ENCODE data around the gene DNAH6.

Gene DNAH6

GRCh38 chr2:84821806-84822205 lies 305.5 kb downstream of the DNAH6 start:
- Histone ChIP-seq H3K36me3 (ENCODE audit: control insufficient read depth in 4 of 4, insufficient read depth in 4 of 4, low read length in 3 of 4) (no peaks in the 10 kb centered on the region), H3K4me3 (ENCODE audit: control insufficient read depth in 1 of 7, extremely low read depth in 1 of 7, insufficient read depth in 4 of 7, low read depth in 2 of 7, low read length in 6 of 7) (no peak overlapping the region), H3K4me1 (ENCODE audit: control extremely low read depth in 1 of 4, control insufficient read depth in 4 of 4, insufficient read depth in 4 of 4, low read length in 3 of 4) (no peaks in the 10 kb centered on the region), H3K27ac (ENCODE audit: insufficient read depth in 1 of 2, low read depth in 1 of 2, low read length in 2 of 2, poor library complexity in 1 of 2, severe bottlenecking in 2 of 2) (no peak overlapping the region), H3K9me3 (ENCODE audit: control extremely low read depth in 1 of 5, control insufficient read depth in 4 of 5, insufficient read depth in 2 of 5, low read depth in 1 of 5, low read length in 4 of 5) (no peaks in the 10 kb centered on the region), H3K27me3 (replicated peaks in 2 of 5; ENCODE audit: control insufficient read depth in 4 of 5, insufficient read depth in 5 of 5, low read length in 4 of 5) (no peaks in the 10 kb centered on the region)
- ChIA-PET CTCF (no interaction called here), POLR2A (no interaction called here)
- WGBS (ENCODE audit: insufficient coverage): 96% methylated on average over 6 of the region's 7 CpGs
- DNase-seq: no peak

GRCh38 chr2:84823229-84823628 lies 306.9 kb downstream of the DNAH6 start:
- Histone ChIP-seq H3K4me3 (ENCODE audit: control insufficient read depth in 1 of 7, extremely low read depth in 1 of 7, insufficient read depth in 4 of 7, low read depth in 2 of 7, low read length in 6 of 7) (no peak overlapping the region), H3K27ac (ENCODE audit: insufficient read depth in 1 of 2, low read depth in 1 of 2, low read length in 2 of 2, poor library complexity in 1 of 2, severe bottlenecking in 2 of 2) (no peak overlapping the region), H3K36me3 (ENCODE audit: control insufficient read depth in 4 of 4, insufficient read depth in 4 of 4, low read length in 3 of 4) (no peaks in the 10 kb centered on the region), H3K9me3 (ENCODE audit: control extremely low read depth in 1 of 5, control insufficient read depth in 4 of 5, insufficient read depth in 2 of 5, low read depth in 1 of 5, low read length in 4 of 5) (no peaks in the 10 kb centered on the region), H3K27me3 (replicated peaks in 2 of 5; ENCODE audit: control insufficient read depth in 4 of 5, insufficient read depth in 5 of 5, low read length in 4 of 5) (no peaks in the 10 kb centered on the region), H3K4me1 (ENCODE audit: control extremely low read depth in 1 of 4, control insufficient read depth in 4 of 4, insufficient read depth in 4 of 4, low read length in 3 of 4) (no peaks in the 10 kb centered on the region)
- CTCF ChIA-PET: no interaction called here
- no peak for DNase-seq
- 92% methylated on average over 5 of the region's 5 CpGs for WGBS (ENCODE audit: insufficient coverage)
- POLR2A ChIA-PET: no interaction called here

- Histone ChIP-seq H3K36me3 (ENCODE audit: control insufficient read depth in 4 of 4, insufficient read depth in 4 of 4, low read length in 3 of 4) (no peaks in the 10 kb centered on the region), H3K4me1 (ENCODE audit: control extremely low read depth in 1 of 4, control insufficient read depth in 4 of 4, insufficient read depth in 4 of 4, low read length in 3 of 4) (no peaks in the 10 kb centered on the region), H3K27me3 (replicated peaks in 2 of 5; ENCODE audit: control insufficient read depth in 4 of 5, insufficient read depth in 5 of 5, low read length in 4 of 5) (no peaks in the 10 kb centered on the region), H3K27ac (ENCODE audit: insufficient read depth in 1 of 2, low read depth in 1 of 2, low read length in 2 of 2, poor library complexity in 1 of 2, severe bottlenecking in 2 of 2) (no peak overlapping the region), H3K4me3 (ENCODE audit: control insufficient read depth in 1 of 7, extremely low read depth in 1 of 7, insufficient read depth in 4 of 7, low read depth in 2 of 7, low read length in 6 of 7) (no peak overlapping the region), H3K9me3 (ENCODE audit: control extremely low read depth in 1 of 5, control insufficient read depth in 4 of 5, insufficient read depth in 2 of 5, low read depth in 1 of 5, low read length in 4 of 5) (no peaks in the 10 kb centered on the region)
- DNase-seq: no peak
- CTCF ChIA-PET: interaction anchor here (0.8 kb wide), 1 partner anchor 27 kb away, joined by 3 read pairs; no protein-coding TSS in a partner anchor
- POLR2A ChIA-PET: no interaction called here
- WGBS (ENCODE audit: insufficient coverage): 95% methylated on average over 18 of the region's 21 CpGs
Measured at GRCh38 chr2:84823788-84824187, 307.5 kb downstream of the DNAH6 start.

GRCh38 chr2:84827978-84828575 lies 311.8 kb downstream of the DNAH6 start:
- Histone ChIP-seq H3K36me3 (ENCODE audit: control insufficient read depth in 4 of 4, insufficient read depth in 4 of 4, low read length in 3 of 4) (no peaks in the 10 kb centered on the region), H3K27ac (ENCODE audit: insufficient read depth in 1 of 2, low read depth in 1 of 2, low read length in 2 of 2, poor library complexity in 1 of 2, severe bottlenecking in 2 of 2) (no peak overlapping the region), H3K9me3 (ENCODE audit: control extremely low read depth in 1 of 5, control insufficient read depth in 4 of 5, insufficient read depth in 2 of 5, low read depth in 1 of 5, low read length in 4 of 5) (no peaks in the 10 kb centered on the region), H3K4me1 (ENCODE audit: control extremely low read depth in 1 of 4, control insufficient read depth in 4 of 4, insufficient read depth in 4 of 4, low read length in 3 of 4) (peaks cover 0 to 29% (median 14%) of the 10 kb centered on the region in 4 experiments), H3K4me3 (ENCODE audit: control insufficient read depth in 1 of 7, extremely low read depth in 1 of 7, insufficient read depth in 4 of 7, low read depth in 2 of 7, low read length in 6 of 7) (no peak overlapping the region), H3K27me3 (replicated peaks in 2 of 5; ENCODE audit: control insufficient read depth in 4 of 5, insufficient read depth in 5 of 5, low read length in 4 of 5) (no peaks in the 10 kb centered on the region)
- WGBS (ENCODE audit: insufficient coverage): 100% methylated on average over 1 of the region's 2 CpGs
- no peak for DNase-seq
- POLR2A ChIA-PET: no interaction called here
- CTCF ChIA-PET: interaction anchor here (1.6 kb wide), 1 partner anchor 13 kb away, joined by 5 read pairs; no protein-coding TSS in a partner anchor

GRCh38 chr2:84829693-84830092 lies 313.4 kb downstream of the DNAH6 start:
- Histone ChIP-seq H3K36me3 (ENCODE audit: control insufficient read depth in 4 of 4, insufficient read depth in 4 of 4, low read length in 3 of 4) (no peaks in the 10 kb centered on the region), H3K27me3 (replicated peaks in 2 of 5; ENCODE audit: control insufficient read depth in 4 of 5, insufficient read depth in 5 of 5, low read length in 4 of 5) (no peaks in the 10 kb centered on the region), H3K4me1 (ENCODE audit: control extremely low read depth in 1 of 4, control insufficient read depth in 4 of 4, insufficient read depth in 4 of 4, low read length in 3 of 4) (peaks cover 0 to 40% (median 22%) of the 10 kb centered on the region in 4 experiments), H3K27ac (ENCODE audit: insufficient read depth in 1 of 2, low read depth in 1 of 2, low read length in 2 of 2, poor library complexity in 1 of 2, severe bottlenecking in 2 of 2) (no peak overlapping the region), H3K4me3 (ENCODE audit: control insufficient read depth in 1 of 7, extremely low read depth in 1 of 7, insufficient read depth in 4 of 7, low read depth in 2 of 7, low read length in 6 of 7) (peak overlapping the region in 1 of 7 experiments; percentile 1), H3K9me3 (ENCODE audit: control extremely low read depth in 1 of 5, control insufficient read depth in 4 of 5, insufficient read depth in 2 of 5, low read depth in 1 of 5, low read length in 4 of 5) (no peaks in the 10 kb centered on the region)
- no peak for DNase-seq
- POLR2A ChIA-PET: no interaction called here
- WGBS (ENCODE audit: insufficient coverage): no CpG with 5 or more reads among the region's 2 CpGs
- CTCF ChIA-PET: no interaction called here

GRCh38 chr2:84830095-84830494 lies 313.8 kb downstream of the DNAH6 start:
- peak; percentile 33 to 59 (median 48) for DNase-seq
- Histone ChIP-seq H3K36me3 (ENCODE audit: control insufficient read depth in 4 of 4, insufficient read depth in 4 of 4, low read length in 3 of 4) (no peaks in the 10 kb centered on the region), H3K4me1 (ENCODE audit: control extremely low read depth in 1 of 4, control insufficient read depth in 4 of 4, insufficient read depth in 4 of 4, low read length in 3 of 4) (peaks cover 0 to 40% (median 22%) of the 10 kb centered on the region in 4 experiments), H3K27ac (ENCODE audit: insufficient read depth in 1 of 2, low read depth in 1 of 2, low read length in 2 of 2, poor library complexity in 1 of 2, severe bottlenecking in 2 of 2) (no peak overlapping the region), H3K9me3 (ENCODE audit: control extremely low read depth in 1 of 5, control insufficient read depth in 4 of 5, insufficient read depth in 2 of 5, low read depth in 1 of 5, low read length in 4 of 5) (no peaks in the 10 kb centered on the region), H3K27me3 (replicated peaks in 2 of 5; ENCODE audit: control insufficient read depth in 4 of 5, insufficient read depth in 5 of 5, low read length in 4 of 5) (no peaks in the 10 kb centered on the region), H3K4me3 (ENCODE audit: control insufficient read depth in 1 of 7, extremely low read depth in 1 of 7, insufficient read depth in 4 of 7, low read depth in 2 of 7, low read length in 6 of 7) (peak overlapping the region in 1 of 7 experiments; percentile 1)
- POLR2A ChIA-PET: no interaction called here
- WGBS (ENCODE audit: insufficient coverage): 17% methylated on average over 8 of the region's 11 CpGs
- CTCF ChIA-PET: no interaction called here

DNA sequence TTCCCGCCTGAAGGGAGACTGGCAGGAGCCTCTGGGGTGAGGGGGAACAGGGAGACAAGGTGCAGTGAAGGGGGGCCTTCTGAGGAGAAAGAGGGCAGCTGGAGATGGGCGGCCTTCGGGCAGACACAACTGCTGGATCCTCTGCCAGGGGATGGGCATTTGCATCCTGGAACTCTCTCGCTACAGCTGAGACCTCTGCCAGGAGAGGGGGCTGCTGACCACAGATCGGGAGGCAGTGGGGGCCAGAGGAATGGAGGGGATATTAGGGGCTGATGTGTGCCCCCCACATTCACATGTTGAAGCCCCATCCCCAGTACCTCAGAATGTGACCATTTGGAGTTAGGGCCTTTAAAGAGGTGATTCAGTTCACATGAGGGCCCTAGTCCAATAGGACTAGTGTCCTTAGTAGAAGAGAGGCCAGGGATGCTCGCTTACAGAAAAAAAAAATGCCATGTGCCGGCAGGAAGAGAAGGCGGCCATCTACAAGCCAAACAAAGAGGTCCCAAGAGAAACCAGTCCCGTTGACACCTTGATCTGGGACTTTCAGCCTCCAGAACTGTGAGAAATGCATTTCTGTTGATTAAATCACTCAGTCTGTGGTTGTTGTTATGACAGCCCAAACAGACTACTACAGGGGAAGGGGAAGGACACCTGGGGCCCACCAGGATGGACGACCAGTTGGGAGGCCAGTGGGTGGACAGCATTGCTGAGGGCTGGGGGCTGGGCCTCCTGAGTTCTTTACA lies 314.6 kb downstream of the DNAH6 start:
- Histone ChIP-seq H3K27ac (ENCODE audit: insufficient read depth in 1 of 2, low read depth in 1 of 2, low read length in 2 of 2, poor library complexity in 1 of 2, severe bottlenecking in 2 of 2) (no peak overlapping the region), H3K36me3 (ENCODE audit: control insufficient read depth in 4 of 4, insufficient read depth in 4 of 4, low read length in 3 of 4) (no peaks in the 10 kb centered on the region), H3K9me3 (ENCODE audit: control extremely low read depth in 1 of 5, control insufficient read depth in 4 of 5, insufficient read depth in 2 of 5, low read depth in 1 of 5, low read length in 4 of 5) (peaks cover 0 to 4% (median under 1%) of the 10 kb centered on the region in 5 experiments), H3K27me3 (replicated peaks in 2 of 5; ENCODE audit: control insufficient read depth in 4 of 5, insufficient read depth in 5 of 5, low read length in 4 of 5) (no peaks in the 10 kb centered on the region), H3K4me1 (ENCODE audit: control extremely low read depth in 1 of 4, control insufficient read depth in 4 of 4, insufficient read depth in 4 of 4, low read length in 3 of 4) (peaks cover 0 to 40% (median 22%) of the 10 kb centered on the region in 4 experiments), H3K4me3 (ENCODE audit: control insufficient read depth in 1 of 7, extremely low read depth in 1 of 7, insufficient read depth in 4 of 7, low read depth in 2 of 7, low read length in 6 of 7) (no peak overlapping the region)
- POLR2A ChIA-PET: no interaction called here
- CTCF ChIA-PET: no interaction called here
- no peak for DNase-seq
- WGBS (ENCODE audit: insufficient coverage): 91% methylated on average over 10 of the region's 10 CpGs

Measured in common myeloid progenitor, CD34-positive (primary cell).